Measurements from ENCODE around the gene GGA3. TPM values are rescaled to one million over a fixed set of nuclear protein-coding genes. Genes with fewer than 3 reads are reported as not detected.

GGA3 gene
- total and polyA plus RNA-seq, 4 donors, result 5.6 to 51.0 (median 34.8) TPM

GRCh38 chr17:75273977-75274708, 12.7 kb upstream of the GGA3 start:
- DNase-seq, result peak in 1 of 2 donors; percentile 76
- no peaks in the 10 kb centered on the region for H3K27me3 ChIP-seq (ENCODE audit: control insufficient read depth in 1 of 2, insufficient read depth in 2 of 2, low read length in 1 of 2)
- no peak overlapping the region for H3K4me3 ChIP-seq (ENCODE audit: low read length in 2 of 2)
- H3K27ac ChIP-seq (ENCODE audit: low read depth in 1 of 2, low read length in 2 of 2), result no peak overlapping the region
- no peak for ATAC-seq (ENCODE audit: low FRiP score)
- intact Hi-C loops (cut with DNase I), result loop anchor here in 1 of 2 donors (5.0 kb wide), 1 partner anchor 138 kb away; no protein-coding TSS in a partner anchor
- no peaks in the 10 kb centered on the region for H3K9me3 ChIP-seq (ENCODE audit: control insufficient read depth, low read length)
- H3K36me3 ChIP-seq (ENCODE audit: control insufficient read depth in 1 of 2, insufficient read depth in 2 of 2, low read length in 1 of 2), result no peaks in the 10 kb centered on the region
- peaks cover 0 to 3% of the 10 kb centered on the region in 2 donors for H3K4me1 ChIP-seq (ENCODE audit: control insufficient read depth in 1 of 2, insufficient read depth in 2 of 2, low read length in 2 of 2)
- WGBS, 2 donors, result 59 to 60% methylated on average over 7 of the region's 7 CpGs

- ATAC-seq (ENCODE audit: low FRiP score) (no peak), DNase-seq (no peak)
- no peaks in the 10 kb centered on the region for H3K36me3 ChIP-seq (ENCODE audit: control insufficient read depth in 1 of 2, insufficient read depth in 2 of 2, low read length in 1 of 2)
- 17% methylated on average over 3 of the region's 3 CpGs for WGBS, 2 donors
- H3K4me3 ChIP-seq (ENCODE audit: low read length in 2 of 2), result no peak overlapping the region
- H3K27ac ChIP-seq (ENCODE audit: low read depth in 1 of 2, low read length in 2 of 2), result no peak overlapping the region
- H3K27me3 ChIP-seq (ENCODE audit: control insufficient read depth in 1 of 2, insufficient read depth in 2 of 2, low read length in 1 of 2), result no peaks in the 10 kb centered on the region
- intact Hi-C loops (cut with DNase I), result loop anchor here in 1 of 2 donors (5.0 kb wide), 1 partner anchor 139 kb away; no protein-coding TSS in a partner anchor
- H3K9me3 ChIP-seq (ENCODE audit: control insufficient read depth, low read length), result no peaks in the 10 kb centered on the region
- H3K4me1 ChIP-seq (ENCODE audit: control insufficient read depth in 1 of 2, insufficient read depth in 2 of 2, low read length in 2 of 2), result peaks cover 0 to 3% of the 10 kb centered on the region in 2 donors
Measured at GRCh38 chr17:75272848-75273184, 11.4 kb upstream of the GGA3 start.

GRCh38 chr17:75271955-75272847, 10.8 kb upstream of the GGA3 start:
- intact Hi-C loops (cut with DNase I), result loop anchor here in 1 of 2 donors (5.0 kb wide), 1 partner anchor 140 kb away; no protein-coding TSS in a partner anchor
- WGBS, 2 donors, result 28 to 30% methylated on average over 24 of the region's 24 CpGs
- Histone ChIP-seq H3K4me1 (ENCODE audit: control insufficient read depth in 1 of 2, insufficient read depth in 2 of 2, low read length in 2 of 2) (peaks cover 0 to 3% of the 10 kb centered on the region in 2 donors), H3K9me3 (ENCODE audit: control insufficient read depth, low read length) (no peaks in the 10 kb centered on the region), H3K27ac (ENCODE audit: low read depth in 1 of 2, low read length in 2 of 2) (no peak overlapping the region), H3K27me3 (ENCODE audit: control insufficient read depth in 1 of 2, insufficient read depth in 2 of 2, low read length in 1 of 2) (no peaks in the 10 kb centered on the region), H3K4me3 (ENCODE audit: low read length in 2 of 2) (no peak overlapping the region), H3K36me3 (ENCODE audit: control insufficient read depth in 1 of 2, insufficient read depth in 2 of 2, low read length in 1 of 2) (no peaks in the 10 kb centered on the region)
- ATAC-seq (ENCODE audit: low FRiP score) (no peak), DNase-seq (peak in 1 of 2 donors; percentile 74)

GRCh38 chr17:75271233-75271954, 10.0 kb upstream of the GGA3 start:
- peak overlapping the region in 1 of 2 donors; percentile 48 for H3K27ac ChIP-seq (ENCODE audit: low read depth in 1 of 2, low read length in 2 of 2)
- intact Hi-C loops (cut with DNase I), result loop anchor here in 1 of 2 donors (5.0 kb wide), 1 partner anchor 141 kb away; no protein-coding TSS in a partner anchor
- DNase-seq (peak; percentile 88 to 94), ATAC-seq (ENCODE audit: low FRiP score) (peak; percentile 92)
- peaks cover 0 to 3% of the 10 kb centered on the region in 2 donors for H3K4me1 ChIP-seq (ENCODE audit: control insufficient read depth in 1 of 2, insufficient read depth in 2 of 2, low read length in 2 of 2)
- H3K4me3 ChIP-seq (ENCODE audit: low read length in 2 of 2), result peak overlapping the region; percentile 2 to 76
- H3K9me3 ChIP-seq (ENCODE audit: control insufficient read depth, low read length), result no peaks in the 10 kb centered on the region
- no peaks in the 10 kb centered on the region for H3K36me3 ChIP-seq (ENCODE audit: control insufficient read depth in 1 of 2, insufficient read depth in 2 of 2, low read length in 1 of 2)
- H3K27me3 ChIP-seq (ENCODE audit: control insufficient read depth in 1 of 2, insufficient read depth in 2 of 2, low read length in 1 of 2), result no peaks in the 10 kb centered on the region
- WGBS, 2 donors, result 0 to 1% methylated on average over 67 to 74 of the region's 74 CpGs

GRCh38 chr17:75270966-75271232, 9.5 kb upstream of the GGA3 start, which contains the start of gene MIF4GD:
MIF4GD (minus strand) TSS chr17:75271231; CDS start chr17:75270195, 1,036 bp downstream.
- WGBS, 2 donors, result 1% methylated on average over 17 to 39 of the region's 39 CpGs
- no peak for ATAC-seq (ENCODE audit: low FRiP score)
- no peak for DNase-seq
- H3K36me3 ChIP-seq (ENCODE audit: control insufficient read depth in 1 of 2, insufficient read depth in 2 of 2, low read length in 1 of 2), result no peaks in the 10 kb centered on the region
- intact Hi-C loops (cut with DNase I), result loop anchor here in 1 of 2 donors (5.0 kb wide), 1 partner anchor 141 kb away; no protein-coding TSS in a partner anchor
- no peaks in the 10 kb centered on the region for H3K27me3 ChIP-seq (ENCODE audit: control insufficient read depth in 1 of 2, insufficient read depth in 2 of 2, low read length in 1 of 2)
- H3K4me1 ChIP-seq (ENCODE audit: control insufficient read depth in 1 of 2, insufficient read depth in 2 of 2, low read length in 2 of 2), result peaks cover 0 to 3% of the 10 kb centered on the region in 2 donors
- H3K4me3 ChIP-seq (ENCODE audit: low read length in 2 of 2), result peak within 1 kb of the TSS; percentile 56 to 76
- peak within 1 kb of the TSS; percentile 71 to 78 for H3K27ac ChIP-seq (ENCODE audit: low read depth in 1 of 2, low read length in 2 of 2)
- no peaks in the 10 kb centered on the region for H3K9me3 ChIP-seq (ENCODE audit: control insufficient read depth, low read length)

- 0 to 1% methylated on average over 37 to 47 of the region's 47 CpGs for WGBS, 2 donors
- peaks cover 0 to 3% of the 10 kb centered on the region in 2 donors for H3K4me1 ChIP-seq (ENCODE audit: control insufficient read depth in 1 of 2, insufficient read depth in 2 of 2, low read length in 2 of 2)
- no peaks in the 10 kb centered on the region for H3K27me3 ChIP-seq (ENCODE audit: control insufficient read depth in 1 of 2, insufficient read depth in 2 of 2, low read length in 1 of 2)
- ATAC-seq (ENCODE audit: low FRiP score), result peak; percentile 73
- peaks cover 0 to 3% of the 10 kb centered on the region in 2 donors for H3K36me3 ChIP-seq (ENCODE audit: control insufficient read depth in 1 of 2, insufficient read depth in 2 of 2, low read length in 1 of 2)
- DNase-seq, result peak; percentile 81 to 89
- peak overlapping the region; percentile 56 to 76 for H3K4me3 ChIP-seq (ENCODE audit: low read length in 2 of 2)
- H3K9me3 ChIP-seq (ENCODE audit: control insufficient read depth, low read length), result no peaks in the 10 kb centered on the region
- H3K27ac ChIP-seq (ENCODE audit: low read depth in 1 of 2, low read length in 2 of 2), result peak overlapping the region; percentile 71 to 78
- intact Hi-C loops (cut with DNase I), result loop anchor here in 1 of 2 donors (5.0 kb wide), 1 partner anchor 142 kb away; no protein-coding TSS in a partner anchor
Measured at GRCh38 chr17:75270218-75270965, 9.0 kb upstream of the GGA3 start.

GRCh38 chr17:75269844-75270217, 8.4 kb upstream of the GGA3 start:
- peak overlapping the region in 1 of 2 donors; percentile 78 for H3K27ac ChIP-seq (ENCODE audit: low read depth in 1 of 2, low read length in 2 of 2)
- no peak for DNase-seq
- 17 to 18% methylated on average over 6 of the region's 6 CpGs for WGBS, 2 donors
- ATAC-seq (ENCODE audit: low FRiP score), result no peak
- peaks cover 0 to 3% of the 10 kb centered on the region in 2 donors for H3K4me1 ChIP-seq (ENCODE audit: control insufficient read depth in 1 of 2, insufficient read depth in 2 of 2, low read length in 2 of 2)
- H3K4me3 ChIP-seq (ENCODE audit: low read length in 2 of 2), result peak overlapping the region in 1 of 2 donors; percentile 76
- H3K27me3 ChIP-seq (ENCODE audit: control insufficient read depth in 1 of 2, insufficient read depth in 2 of 2, low read length in 1 of 2), result no peaks in the 10 kb centered on the region
- H3K9me3 ChIP-seq (ENCODE audit: control insufficient read depth, low read length), result no peaks in the 10 kb centered on the region
- intact Hi-C loops (cut with DNase I), result loop anchor here in 1 of 2 donors (5.0 kb wide), 1 partner anchor 142 kb away; no protein-coding TSS in a partner anchor
- H3K36me3 ChIP-seq (ENCODE audit: control insufficient read depth in 1 of 2, insufficient read depth in 2 of 2, low read length in 1 of 2), result peaks cover 0 to 3% of the 10 kb centered on the region in 2 donors

Data from aorta (tissue), 5 donors.